T-helper 2 cell treated with Interferon-gamma antibody and Interleukin-4, amounts not matched to agents 100 ng/mL and 5 ng/mL, for 36 hours (primary cell): ENCODE data around the gene SERBP1. TPM values are rescaled to one million over a fixed set of nuclear protein-coding genes. Genes with fewer than 3 reads are reported as not detected.

ENCODE experiments used
- intact Hi-C: fragments of 100-400 bp; cut with micrococcal nuclease; formaldehyde crosslinking; loops from one replicate; pipeline ENCODE4 v1.15.1; 2023
- total RNA-seq: library from RNA; stranded (reverse); gene quantifications from 2 replicates; pipeline ENCODE4 v1.2.3, GENCODE V29; 2022

The SERBP1 gene
- total RNA-seq, 1 donor from 2014 or later = 285 TPM

GRCh38 chr1:67371043-67371442 is 59.2 kb downstream of the SERBP1 start:
- intact Hi-C loops = no loop called here

GRCh38 chr1:67368046-67368514 is 62.1 kb downstream of the SERBP1 start:
- intact Hi-C loops = no loop called here

GRCh38 chr1:67367370-67368045 is 62.7 kb downstream of the SERBP1 start:
- intact Hi-C loops = no loop called here

GRCh38 chr1:67361641-67362040 is 68.6 kb downstream of the SERBP1 start:
- intact Hi-C loops = no loop called here

- intact Hi-C loops = no loop called here
Measured at GRCh38 chr1:67359592-67359991, 70.6 kb downstream of the SERBP1 start.

Other genes with a start within 250 kb of the SERBP1 start
- 27.2 and 27.8 TPM in 2 replicates for gene IL12RB2, start 122.5 kb downstream of the SERBP1 start, total RNA-seq